Natural killer cell (primary cell): Measurements from ENCODE around the gene RAD51B. TPM values are rescaled to one million over a fixed set of nuclear protein-coding genes. Genes with fewer than 3 reads are reported as not detected.

ENCODE experiments used
- ATAC-seq, 3 donors: fragments of 150-1000 bp in 2 of 3; fragments of 200-7000 bp in 1 of 3; cut with Tn5 transposase; 1 replicate in 1 of 3; 2 replicates in 2 of 3; pipeline ENCODE4 v1.10.0; 2021; ENCODE audit warnings: mild to moderate bottlenecking in 2 of 3, moderate library complexity in 2 of 3
- DNase-seq, 2 donors: peaks; one replicate each; pipeline versions ENCODE4 v3.0.0 to v3.0.0-alpha.2; 2013 to 2021; ENCODE audit warnings: mixed read lengths in 1 of 2
- H3K27ac ChIP-seq: one replicate; pipeline ENCODE4 v1.5.1; 2013; ENCODE audit warnings: mild to moderate bottlenecking, low read length
- H3K27me3 ChIP-seq: one replicate; pipeline ENCODE4 v1.6.1; 2013; ENCODE audit warnings: low read length; ENCODE audit not compliant: control insufficient read depth, insufficient read depth
- H3K36me3 ChIP-seq: one replicate; pipeline ENCODE4 v1.6.1; 2013; ENCODE audit warnings: low read length; ENCODE audit not compliant: control insufficient read depth, insufficient read depth
- H3K4me1 ChIP-seq: one replicate; pipeline ENCODE4 v1.6.1; 2013; ENCODE audit warnings: low read length; ENCODE audit not compliant: control insufficient read depth, insufficient read depth
- H3K4me3 ChIP-seq: one replicate; pipeline ENCODE4 v1.5.1; 2013; ENCODE audit warnings: low read length
- H3K9me3 ChIP-seq: one replicate; pipeline ENCODE4 v1.6.1; 2013; ENCODE audit warnings: low read length; ENCODE audit not compliant: control insufficient read depth, insufficient read depth
- H3K27ac Mint-ChIP-seq, 2 donors: one replicate each; pipeline ENCODE4 v1.8.0; 2022; ENCODE audit warnings: mild to moderate bottlenecking in 2 of 2, mixed read lengths in 2 of 2, moderate library complexity in 1 of 2
- H3K27me3 Mint-ChIP-seq, 2 donors: one replicate each; pipeline ENCODE4 v1.8.0; 2022; ENCODE audit warnings: low read depth in 2 of 2, mixed read lengths in 2 of 2
- H3K36me3 Mint-ChIP-seq: one replicate; pipeline ENCODE4 v1.8.0; 2022; ENCODE audit warnings: mixed read lengths
- H3K4me1 Mint-ChIP-seq, 2 donors: one replicate each; pipeline ENCODE4 v1.8.0; 2022; ENCODE audit warnings: mixed read lengths in 2 of 2
- H3K4me3 Mint-ChIP-seq: one replicate; pipeline ENCODE4 v1.8.0; 2022; ENCODE audit warnings: mild to moderate bottlenecking, moderate library complexity, mixed read lengths
- H3K9me3 Mint-ChIP-seq, 2 donors: one replicate each; pipeline ENCODE4 v1.8.0; 2022; ENCODE audit warnings: mixed read lengths in 2 of 2
- WGBS: methylation state at CpG from one replicate; pipeline ENCODE4 v1.1.7; 2013; ENCODE audit warnings: missing lambda C conversion rate; ENCODE audit not compliant: insufficient coverage; 5-methylcytosine and 5-hydroxymethylcytosine counted together
- intact Hi-C: fragments of 100-400 bp; cut with micrococcal nuclease; formaldehyde crosslinking; loops from one replicate; pipeline ENCODE4 v1.14.2; 2022
- total RNA-seq, 4 donors: library from RNA; stranded (reverse); fragments of 120-200 nt in 1 of 4; gene quantifications; one replicate each; pipeline versions ENCODE4 v1.2.3 to v1.2.4, GENCODE V29; 2013 to 2022
- TF ChIP-seq, protein P1 (sequence below): fragments of 200-600 bp; IDR thresholded peaks from one replicate; pipeline ENCODE4 v1.8.0; 2022; ENCODE audit warnings: antibody characterized with exemption

RAD51B gene
- total RNA-seq, 3 donors from 2014 or later (not counting 1 experiment from before 2014, with no cell fraction given): 28.1 to 37.6 (median 28.6) TPM

DNA sequence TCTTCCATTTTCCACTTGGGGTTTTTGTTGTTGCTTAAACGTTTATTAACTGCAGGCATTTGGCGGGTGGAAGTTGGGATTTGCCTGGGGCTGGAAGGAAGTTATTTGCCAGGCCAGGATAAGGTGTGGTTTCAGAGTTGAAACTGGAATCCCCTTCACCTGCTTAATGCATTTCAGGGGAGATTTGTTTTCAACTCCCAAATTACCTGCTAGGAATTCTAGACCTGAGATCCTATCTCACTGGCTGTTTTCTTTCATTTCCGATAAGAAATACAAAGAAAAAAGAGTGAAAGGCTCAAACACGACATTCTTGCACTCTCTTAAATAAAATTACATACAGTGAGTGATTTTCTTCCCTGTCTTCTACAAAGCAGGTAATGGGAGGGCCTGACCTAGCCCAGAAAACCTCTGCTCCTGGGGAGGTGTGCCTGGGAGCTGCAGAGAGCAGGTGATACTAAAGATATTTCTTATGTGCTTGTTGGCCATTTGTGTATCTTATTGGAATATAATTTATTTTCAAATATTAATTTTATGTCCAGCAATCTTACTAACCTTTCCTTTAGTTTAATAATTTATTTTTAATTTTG is 695.1 kb downstream of the RAD51B start:
- peaks cover 15 to 18% of the 10 kb centered on the region in 2 donors for H3K4me1 Mint-ChIP-seq
- intact Hi-C loops: no loop called here
- H3K36me3 ChIP-seq: no peaks in the 10 kb centered on the region

GRCh38 chr14:68516342-68516741 is 696.8 kb downstream of the RAD51B start:
- Histone ChIP-seq H3K4me1 (peaks cover 9% of the 10 kb centered on the region), H3K9me3 (no peaks in the 10 kb centered on the region), H3K36me3 (no peaks in the 10 kb centered on the region), H3K27me3 (no peaks in the 10 kb centered on the region), H3K27ac (no peak overlapping the region), H3K4me3 (no peak overlapping the region)
- Mint-ChIP-seq H3K4me3 (no peak overlapping the region), H3K4me1 (peaks cover 22 to 23% of the 10 kb centered on the region in 2 donors), H3K36me3 (no peaks in the 10 kb centered on the region), H3K27ac (no peak overlapping the region), H3K27me3 (no peaks in the 10 kb centered on the region), H3K9me3 (no peaks in the 10 kb centered on the region)
- TF ChIP-seq, protein P1, sequence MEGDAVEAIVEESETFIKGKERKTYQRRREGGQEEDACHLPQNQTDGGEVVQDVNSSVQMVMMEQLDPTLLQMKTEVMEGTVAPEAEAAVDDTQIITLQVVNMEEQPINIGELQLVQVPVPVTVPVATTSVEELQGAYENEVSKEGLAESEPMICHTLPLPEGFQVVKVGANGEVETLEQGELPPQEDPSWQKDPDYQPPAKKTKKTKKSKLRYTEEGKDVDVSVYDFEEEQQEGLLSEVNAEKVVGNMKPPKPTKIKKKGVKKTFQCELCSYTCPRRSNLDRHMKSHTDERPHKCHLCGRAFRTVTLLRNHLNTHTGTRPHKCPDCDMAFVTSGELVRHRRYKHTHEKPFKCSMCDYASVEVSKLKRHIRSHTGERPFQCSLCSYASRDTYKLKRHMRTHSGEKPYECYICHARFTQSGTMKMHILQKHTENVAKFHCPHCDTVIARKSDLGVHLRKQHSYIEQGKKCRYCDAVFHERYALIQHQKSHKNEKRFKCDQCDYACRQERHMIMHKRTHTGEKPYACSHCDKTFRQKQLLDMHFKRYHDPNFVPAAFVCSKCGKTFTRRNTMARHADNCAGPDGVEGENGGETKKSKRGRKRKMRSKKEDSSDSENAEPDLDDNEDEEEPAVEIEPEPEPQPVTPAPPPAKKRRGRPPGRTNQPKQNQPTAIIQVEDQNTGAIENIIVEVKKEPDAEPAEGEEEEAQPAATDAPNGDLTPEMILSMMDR: no peak
- ATAC-seq (no peak), DNase-seq (no peak)
- intact Hi-C loops: no loop called here
- WGBS: 98% methylated on average over 4 of the region's 4 CpGs

More for the DNA sequence above, 695.1 kb downstream of the RAD51B start:
- Mint-ChIP-seq H3K27me3 (no peaks in the 10 kb centered on the region), H3K9me3 (no peaks in the 10 kb centered on the region), H3K4me3 (no peak overlapping the region), H3K27ac (no peak overlapping the region), H3K36me3 (no peaks in the 10 kb centered on the region)
- WGBS: 92% methylated on average over 4 of the region's 4 CpGs
- H3K4me1 ChIP-seq: peaks cover 9% of the 10 kb centered on the region
- DNase-seq (no peak), ATAC-seq (no peak)
- H3K27me3 ChIP-seq: no peaks in the 10 kb centered on the region
- H3K27ac ChIP-seq: no peak overlapping the region
- H3K4me3 ChIP-seq: no peak overlapping the region
- TF ChIP-seq, protein P1: no peak
- no peaks in the 10 kb centered on the region for H3K9me3 ChIP-seq

DNA sequence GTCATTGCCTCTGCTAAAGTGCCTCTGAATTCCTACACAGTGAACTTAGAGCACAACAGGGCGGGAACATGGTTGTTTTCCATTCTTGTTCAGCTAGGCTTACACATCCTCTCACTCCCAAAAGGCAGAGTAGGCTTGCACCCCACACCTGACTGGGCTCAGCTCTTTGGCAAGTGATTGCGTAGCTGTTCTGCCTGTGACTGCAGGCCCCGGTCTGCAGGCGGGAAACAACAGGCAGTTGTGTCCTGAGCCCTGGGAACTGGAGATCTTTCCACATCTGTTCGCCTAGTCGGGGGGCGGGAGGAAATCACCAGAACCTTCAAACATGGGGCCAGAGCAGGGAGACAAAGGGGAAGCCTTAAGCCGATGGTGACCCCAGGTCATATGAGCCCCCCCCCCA is 698.6 kb downstream of the RAD51B start:
- Mint-ChIP-seq H3K4me3 (no peak overlapping the region), H3K27me3 (no peaks in the 10 kb centered on the region), H3K36me3 (no peaks in the 10 kb centered on the region), H3K4me1 (peaks cover 14 to 16% of the 10 kb centered on the region in 2 donors), H3K9me3 (no peaks in the 10 kb centered on the region), H3K27ac (no peak overlapping the region)
- Histone ChIP-seq H3K4me1 (peaks cover 5% of the 10 kb centered on the region), H3K36me3 (no peaks in the 10 kb centered on the region), H3K4me3 (no peak overlapping the region), H3K9me3 (no peaks in the 10 kb centered on the region), H3K27me3 (no peaks in the 10 kb centered on the region), H3K27ac (no peak overlapping the region)
- ATAC-seq (no peak), DNase-seq (no peak)
- intact Hi-C loops: no loop called here
- 93% methylated on average over 8 of the region's 8 CpGs for WGBS
- TF ChIP-seq, protein P1: no peak
